Osteoblast (primary cell): ENCODE data around the gene LRRIQ1. TPM values are rescaled to one million over a fixed set of nuclear protein-coding genes. Genes with fewer than 3 reads are reported as not detected.

Source experiments
- DNase-seq: peaks from one replicate; pipeline ENCODE4 v3.0.0; 2011; ENCODE audit warnings: low spot score, mixed read lengths; ENCODE audit not compliant: insufficient read length; ENCODE audit errors: missing footprints
- H2AFZ ChIP-seq: 2 replicates; pipeline ENCODE4 v1.6.0; 2011; ENCODE audit warnings: mild to moderate bottlenecking, low read length
- H3K27ac ChIP-seq: 2 replicates; pipeline ENCODE4 v1.5.1; 2011; ENCODE audit warnings: mild to moderate bottlenecking, low read depth, low read length, moderate library complexity
- H3K27me3 ChIP-seq: 2 replicates; pipeline ENCODE4 v1.6.0; 2012; ENCODE audit warnings: mild to moderate bottlenecking, control low read depth, inconsistent platforms, low read length, moderate library complexity; ENCODE audit not compliant: insufficient read depth
- H3K36me3 ChIP-seq: 2 replicates; pipeline ENCODE4 v1.5.1; 2011; ENCODE audit warnings: mild to moderate bottlenecking, low read length, control low read depth, moderate library complexity; ENCODE audit not compliant: insufficient read depth
- H3K4me1 ChIP-seq: 2 replicates; pipeline ENCODE4 v1.5.1; 2011; ENCODE audit warnings: mild to moderate bottlenecking, low read length, control low read depth, moderate library complexity; ENCODE audit not compliant: insufficient read depth
- H3K4me2 ChIP-seq: 2 replicates; pipeline ENCODE4 v1.6.0; 2011; ENCODE audit warnings: mild to moderate bottlenecking, low read length; ENCODE audit not compliant: insufficient read depth
- H3K4me3 ChIP-seq: fragments of 200-600 bp; sonication (generic); 3 replicates; pipeline ENCODE4 v1.5.1; 2012; ENCODE audit warnings: mild to moderate bottlenecking, low read length, inconsistent platforms; ENCODE audit not compliant: insufficient read depth
- H3K79me2 ChIP-seq: 2 replicates; pipeline ENCODE4 v1.6.0; 2012; ENCODE audit warnings: mild to moderate bottlenecking, low read length, control low read depth, inconsistent platforms; ENCODE audit not compliant: insufficient read depth
- H3K9me3 ChIP-seq: 2 replicates; pipeline ENCODE4 v1.5.1; 2011; ENCODE audit warnings: low read depth, low read length, control low read depth
- H4K20me1 ChIP-seq: 2 replicates; pipeline ENCODE4 v1.6.0; 2012; ENCODE audit warnings: mild to moderate bottlenecking, low read length, control low read depth; ENCODE audit not compliant: insufficient read depth
- total RNA-seq: library from RNA; depleted of rRNA; stranded (reverse); fragments of >200 nt; gene quantifications from 2 replicates; pipeline ENCODE4 v1.2.3, GENCODE V29; 2012
- TF ChIP-seq, protein P1 (sequence below): IDR thresholded peaks from 2 replicates; pipeline ENCODE4 v1.5.1; 2011; ENCODE audit warnings: mild to moderate bottlenecking, low read depth, low read length, moderate library complexity; ENCODE audit errors: extremely low read depth

The LRRIQ1 gene
- total RNA-seq, 1 donor, result not detected

DNA sequence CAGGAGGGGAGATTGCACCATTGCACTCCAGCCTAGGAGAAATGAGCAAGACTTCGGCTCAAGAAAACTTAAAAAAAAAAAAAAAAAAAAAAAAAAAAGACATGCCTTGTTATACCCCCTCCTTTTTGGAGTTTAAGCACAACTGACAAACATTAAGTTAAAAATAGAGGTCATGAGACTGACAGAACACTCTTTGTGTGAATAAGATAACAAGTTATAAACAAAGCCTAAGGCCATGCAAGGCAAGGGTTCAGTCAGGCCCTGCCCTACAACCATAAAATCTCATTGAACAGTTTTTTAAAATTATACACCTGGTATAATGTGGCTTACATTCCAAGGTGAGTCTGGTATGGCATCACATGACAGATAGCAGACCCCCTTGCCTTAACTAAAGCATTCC is 39.4 kb upstream of the LRRIQ1 start:
- Histone ChIP-seq H3K4me1 (peaks cover 7% of the 10 kb centered on the region), H4K20me1 (no peaks in the 10 kb centered on the region), H3K27ac (no peak overlapping the region), H3K9me3 (no peaks in the 10 kb centered on the region), H3K36me3 (no peaks in the 10 kb centered on the region), H2AFZ (no peak overlapping the region), H3K4me2 (no peak overlapping the region), H3K27me3 (no peaks in the 10 kb centered on the region), H3K4me3 (no peak overlapping the region), H3K79me2 (no peaks in the 10 kb centered on the region)
- DNase-seq, result no peak
- TF ChIP-seq, protein P1, sequence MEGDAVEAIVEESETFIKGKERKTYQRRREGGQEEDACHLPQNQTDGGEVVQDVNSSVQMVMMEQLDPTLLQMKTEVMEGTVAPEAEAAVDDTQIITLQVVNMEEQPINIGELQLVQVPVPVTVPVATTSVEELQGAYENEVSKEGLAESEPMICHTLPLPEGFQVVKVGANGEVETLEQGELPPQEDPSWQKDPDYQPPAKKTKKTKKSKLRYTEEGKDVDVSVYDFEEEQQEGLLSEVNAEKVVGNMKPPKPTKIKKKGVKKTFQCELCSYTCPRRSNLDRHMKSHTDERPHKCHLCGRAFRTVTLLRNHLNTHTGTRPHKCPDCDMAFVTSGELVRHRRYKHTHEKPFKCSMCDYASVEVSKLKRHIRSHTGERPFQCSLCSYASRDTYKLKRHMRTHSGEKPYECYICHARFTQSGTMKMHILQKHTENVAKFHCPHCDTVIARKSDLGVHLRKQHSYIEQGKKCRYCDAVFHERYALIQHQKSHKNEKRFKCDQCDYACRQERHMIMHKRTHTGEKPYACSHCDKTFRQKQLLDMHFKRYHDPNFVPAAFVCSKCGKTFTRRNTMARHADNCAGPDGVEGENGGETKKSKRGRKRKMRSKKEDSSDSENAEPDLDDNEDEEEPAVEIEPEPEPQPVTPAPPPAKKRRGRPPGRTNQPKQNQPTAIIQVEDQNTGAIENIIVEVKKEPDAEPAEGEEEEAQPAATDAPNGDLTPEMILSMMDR, result no peak

- Histone ChIP-seq H3K4me1 (peaks cover 7% of the 10 kb centered on the region), H3K27ac (no peak overlapping the region), H3K4me2 (no peak overlapping the region), H3K27me3 (no peaks in the 10 kb centered on the region), H2AFZ (no peak overlapping the region), H3K4me3 (no peak overlapping the region), H3K36me3 (no peaks in the 10 kb centered on the region), H4K20me1 (no peaks in the 10 kb centered on the region), H3K79me2 (no peaks in the 10 kb centered on the region), H3K9me3 (no peaks in the 10 kb centered on the region)
- TF ChIP-seq, protein P1, result no peak
- no peak for DNase-seq
Observed at GRCh38 chr12:84998341-84998740, 37.8 kb upstream of the LRRIQ1 start.

DNA sequence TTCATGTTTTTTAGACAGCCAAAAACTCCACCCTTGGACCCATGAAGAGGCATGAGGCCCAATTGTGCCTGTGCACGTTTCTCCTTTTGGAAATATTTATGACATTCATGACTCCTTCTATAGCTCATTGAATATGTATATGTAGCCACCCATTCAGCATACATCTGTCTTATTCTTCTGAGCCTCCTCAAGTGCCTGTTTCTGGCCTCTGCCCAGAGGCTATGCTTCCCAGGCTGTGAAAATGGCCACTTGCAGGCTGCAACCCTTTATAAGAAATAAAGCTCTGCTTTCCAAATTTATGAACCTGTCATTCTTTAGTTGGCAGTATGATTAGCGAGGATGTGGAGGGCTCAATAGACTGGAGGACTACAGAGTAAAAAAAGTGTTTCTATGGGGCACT is 35.4 kb upstream of the LRRIQ1 start:
- TF ChIP-seq, protein P1, result no peak
- Histone ChIP-seq H3K4me2 (no peak overlapping the region), H3K9me3 (no peaks in the 10 kb centered on the region), H3K27me3 (no peaks in the 10 kb centered on the region), H4K20me1 (no peaks in the 10 kb centered on the region), H3K79me2 (no peaks in the 10 kb centered on the region), H2AFZ (no peak overlapping the region), H3K36me3 (no peaks in the 10 kb centered on the region), H3K4me1 (peaks cover 4% of the 10 kb centered on the region), H3K27ac (no peak overlapping the region), H3K4me3 (no peak overlapping the region)
- DNase-seq, result no peak

DNA sequence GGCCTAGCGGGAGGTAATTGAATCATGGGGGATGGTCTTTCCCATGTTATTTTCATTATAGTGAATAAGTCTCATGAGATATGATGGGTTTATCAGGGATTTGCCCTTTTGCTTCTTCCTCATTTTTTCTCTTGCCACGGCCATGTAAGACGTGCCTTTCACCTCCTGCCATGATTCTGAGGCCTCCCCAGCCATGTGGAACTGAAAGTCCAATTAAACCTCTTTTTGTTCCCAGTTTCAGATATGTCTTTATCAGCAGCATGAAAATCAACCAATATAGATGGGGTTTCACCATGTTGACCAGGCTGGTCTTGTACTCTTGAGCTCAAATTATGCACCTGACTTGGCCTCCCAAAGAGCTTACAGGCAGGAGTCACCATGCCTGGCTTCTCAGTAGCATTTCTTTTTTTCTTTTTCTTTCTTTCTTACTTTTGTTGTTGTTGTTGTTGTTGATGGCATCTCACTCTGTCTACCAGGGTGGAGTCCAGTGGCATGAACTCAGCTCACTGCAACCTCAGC is 33.3 kb upstream of the LRRIQ1 start:
- Histone ChIP-seq H3K9me3 (no peaks in the 10 kb centered on the region), H3K4me2 (no peak overlapping the region), H3K27me3 (no peaks in the 10 kb centered on the region), H2AFZ (no peak overlapping the region), H4K20me1 (no peaks in the 10 kb centered on the region), H3K4me1 (peaks cover 10% of the 10 kb centered on the region), H3K4me3 (no peak overlapping the region), H3K36me3 (no peaks in the 10 kb centered on the region), H3K79me2 (no peaks in the 10 kb centered on the region), H3K27ac (no peak overlapping the region)
- TF ChIP-seq, protein P1, result no peak
- DNase-seq, result no peak
